IMR-90 (cell line): ENCODE results near the gene UCP2.

Experiments used
- BHLHE40 ChIP-seq: fragments of 150-350 bp; IDR thresholded peaks from 2 replicates; pipeline ENCODE4 v1.6.1; 2016; ENCODE audit warnings: mild to moderate bottlenecking, low read depth, low read length
- CEBPB ChIP-seq: IDR thresholded peaks from 2 replicates; pipeline ENCODE4 v1.6.1; 2012; ENCODE audit warnings: low read depth, low read length, improper control_type of control experiment
- MXI1 ChIP-seq: IDR thresholded peaks from 2 replicates; pipeline ENCODE4 v1.6.1; 2012; ENCODE audit warnings: low read depth, mild to moderate bottlenecking, low read length, moderate library complexity, borderline replicate concordance
- POLR2A ChIP-seq: IDR thresholded peaks from 2 replicates; pipeline ENCODE4 v1.6.1; 2012; ENCODE audit warnings: mild to moderate bottlenecking, low read depth, low read length
- RAD21 ChIP-seq: IDR thresholded peaks from 2 replicates; pipeline ENCODE4 v1.6.1; 2012; ENCODE audit warnings: low read length, improper control_type of control experiment
- SMC3 ChIP-seq: fragments of 150-350 bp; IDR thresholded peaks from 2 replicates; pipeline ENCODE4 v1.6.1; 2016; ENCODE audit warnings: low read depth, mild to moderate bottlenecking, antibody characterized with exemption, low read length, moderate library complexity
- TF ChIP-seq, protein P1 (sequence below): conservative IDR thresholded peaks from 2 replicates; pipeline ENCODE4 v1.5.1; 2012; ENCODE audit warnings: mild to moderate bottlenecking, low read depth, low read length, improper control_type of control experiment

GRCh38 chr11:74021998-74022397, 39.4 kb upstream of the UCP2 start:
- TF ChIP-seq, protein P1, sequence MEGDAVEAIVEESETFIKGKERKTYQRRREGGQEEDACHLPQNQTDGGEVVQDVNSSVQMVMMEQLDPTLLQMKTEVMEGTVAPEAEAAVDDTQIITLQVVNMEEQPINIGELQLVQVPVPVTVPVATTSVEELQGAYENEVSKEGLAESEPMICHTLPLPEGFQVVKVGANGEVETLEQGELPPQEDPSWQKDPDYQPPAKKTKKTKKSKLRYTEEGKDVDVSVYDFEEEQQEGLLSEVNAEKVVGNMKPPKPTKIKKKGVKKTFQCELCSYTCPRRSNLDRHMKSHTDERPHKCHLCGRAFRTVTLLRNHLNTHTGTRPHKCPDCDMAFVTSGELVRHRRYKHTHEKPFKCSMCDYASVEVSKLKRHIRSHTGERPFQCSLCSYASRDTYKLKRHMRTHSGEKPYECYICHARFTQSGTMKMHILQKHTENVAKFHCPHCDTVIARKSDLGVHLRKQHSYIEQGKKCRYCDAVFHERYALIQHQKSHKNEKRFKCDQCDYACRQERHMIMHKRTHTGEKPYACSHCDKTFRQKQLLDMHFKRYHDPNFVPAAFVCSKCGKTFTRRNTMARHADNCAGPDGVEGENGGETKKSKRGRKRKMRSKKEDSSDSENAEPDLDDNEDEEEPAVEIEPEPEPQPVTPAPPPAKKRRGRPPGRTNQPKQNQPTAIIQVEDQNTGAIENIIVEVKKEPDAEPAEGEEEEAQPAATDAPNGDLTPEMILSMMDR: no peak
- TF ChIP-seq RAD21 (no peak), POLR2A (no peak), MXI1 (no peak), BHLHE40 (no peak), CEBPB (no peak), SMC3 (no peak)
